Measurements from ENCODE around the gene RAD51AP2. TPM values are rescaled to one million over a fixed set of nuclear protein-coding genes. Genes with fewer than 3 reads are reported as not detected.

RAD51AP2 gene
- total RNA-seq (2022; extraction: Qiagen RNA extraction; ENCODE audit: low read depth) = not detected in 5 replicates

GRCh38 chr2:17518212-17519154 lies at the start of gene RAD51AP2:
TSS of gene RAD51AP2 (minus strand) at chr2:17518440. CDS start at chr2:17518415, 25 bp downstream.

GRCh38 chr2:17540093-17540812 lies 22.0 kb upstream of the RAD51AP2 start, which contains the start of gene VSNL1:
TSS of gene VSNL1 (plus strand) at chr2:17540696. CDS start at chr2:17592075, 51,379 bp downstream.

Other genes with a start within 250 kb of the RAD51AP2 start
- not detected in 5 replicates for gene VSNL1, start 22.3 kb upstream of the RAD51AP2 start, total RNA-seq (2022; extraction: Qiagen RNA extraction; ENCODE audit: low read depth)
- gene SMC6, start 235.4 kb upstream of the RAD51AP2 start, total RNA-seq (2022; extraction: Qiagen RNA extraction; ENCODE audit: low read depth) = 22.6 to 33.4 TPM (median 30.2 TPM) in 5 replicates
- 8.9 to 14.4 TPM (median 12.9 TPM) in 5 replicates for gene GEN1, start 235.7 kb upstream of the RAD51AP2 start, total RNA-seq (2022; extraction: Qiagen RNA extraction; ENCODE audit: low read depth)